HG02943 (cell line): Measurements from ENCODE around the gene SLCO3A1.

Experiments
- ATAC-seq: cut with Tn5 transposase; IDR thresholded peaks from one replicate; pipeline ENCODE4 v1.9.1; 2021; ENCODE audit warnings: mild to moderate bottlenecking, low read depth, moderate library complexity; ENCODE audit not compliant: unreplicated experiment

Gene SLCO3A1

GRCh38 chr15:91881569-91882297 is 28.2 kb downstream of the SLCO3A1 start:
- no peak for ATAC-seq

- ATAC-seq, result no peak
Measured at GRCh38 chr15:91882858-91883586, 29.5 kb downstream of the SLCO3A1 start.

GRCh38 chr15:91884606-91885005 is 31.1 kb downstream of the SLCO3A1 start:
- no peak for ATAC-seq

- no peak for ATAC-seq
Measured at GRCh38 chr15:91885054-91885453, 31.5 kb downstream of the SLCO3A1 start.

- ATAC-seq, result no peak
Measured at GRCh38 chr15:91885714-91886270, 32.3 kb downstream of the SLCO3A1 start.

- ATAC-seq, result no peak
Measured at GRCh38 chr15:91886878-91887277, 33.4 kb downstream of the SLCO3A1 start.

- no peak for ATAC-seq
Measured at GRCh38 chr15:91887321-91887720, 33.8 kb downstream of the SLCO3A1 start.

- no peak for ATAC-seq
Measured at GRCh38 chr15:91887921-91888373, 34.4 kb downstream of the SLCO3A1 start.

- ATAC-seq, result no peak
Measured at GRCh38 chr15:91889111-91889815, 35.8 kb downstream of the SLCO3A1 start.

- no peak for ATAC-seq
Measured at GRCh38 chr15:91890614-91891013, 37.1 kb downstream of the SLCO3A1 start.

- no peak for ATAC-seq
Measured at GRCh38 chr15:91891101-91891500, 37.6 kb downstream of the SLCO3A1 start.

- no peak for ATAC-seq
Measured at GRCh38 chr15:91891788-91892345, 38.4 kb downstream of the SLCO3A1 start.

- no peak for ATAC-seq
Measured at GRCh38 chr15:91892436-91892835, 38.9 kb downstream of the SLCO3A1 start.

GRCh38 chr15:91894606-91895005 is 41.1 kb downstream of the SLCO3A1 start:
- ATAC-seq, result no peak

- ATAC-seq, result no peak
Measured at GRCh38 chr15:91895051-91895450, 41.5 kb downstream of the SLCO3A1 start.

- no peak for ATAC-seq
Measured at GRCh38 chr15:91896341-91897055, 43.0 kb downstream of the SLCO3A1 start.

- no peak for ATAC-seq
Measured at GRCh38 chr15:91897585-91898372, 44.3 kb downstream of the SLCO3A1 start.

- no peak for ATAC-seq
Measured at GRCh38 chr15:91898843-91899242, 45.3 kb downstream of the SLCO3A1 start.

GRCh38 chr15:91904942-91905341 is 51.4 kb downstream of the SLCO3A1 start:
- no peak for ATAC-seq
